Measurements from ENCODE around the gene ITM2B.

GRCh38 chr13:48221686-48222187, 11.3 kb upstream of the ITM2B start:
- TF ChIP-seq GATA2 (IDR thresholded peaks at IDR 0.05; ENCODE audit: low read depth, low read length) = no peak
- no peak for TF ChIP-seq GATA3 (IDR thresholded peaks at IDR 0.05; ENCODE audit: low read depth, low read length)
